Activated CD4-positive, alpha-beta T cell treated with anti-CD3 and anti-CD28 coated beads, Interleukin-2, amount 50 U/mL, for 24 hours (primary cell): Measurements from ENCODE around the gene CST2.
A peak's percentile ranks its signal among the peaks of the same experiment; 100 is the strongest.
"Not testable (repeated sequence)": the region's sequence is repeated elsewhere in the genome, so short reads cannot be mapped to it uniquely, and the experiment has no call there.

Experiments
- DNase-seq, 2 donors: peaks; one replicate each; pipeline ENCODE4 v3.0.0-alpha.2; 2020; ENCODE audit warnings: low read depth in 1 of 2, low spot score in 1 of 2

CST2 gene

DNA sequence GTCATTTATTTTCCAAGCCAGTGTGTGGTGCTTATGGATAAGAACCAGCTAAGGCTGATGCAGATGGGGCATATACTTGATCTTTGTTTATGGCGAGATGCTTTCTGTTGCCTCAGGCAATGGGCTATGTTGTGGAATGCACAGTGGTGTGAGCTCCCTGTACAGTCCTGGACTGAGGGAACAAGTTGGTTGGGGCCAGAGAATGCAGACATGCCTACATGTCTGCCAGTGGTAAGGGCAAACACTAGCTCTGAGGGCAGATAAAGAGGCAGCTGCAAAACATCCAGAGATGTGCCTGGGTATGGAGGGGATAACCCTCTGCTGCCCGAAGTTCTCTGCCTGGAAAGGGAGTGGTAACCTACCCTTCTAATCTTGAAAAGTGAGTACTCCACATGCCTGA lies 16.2 kb downstream of the CST2 start:
- DNase-seq = not testable (repeated sequence)

DNA sequence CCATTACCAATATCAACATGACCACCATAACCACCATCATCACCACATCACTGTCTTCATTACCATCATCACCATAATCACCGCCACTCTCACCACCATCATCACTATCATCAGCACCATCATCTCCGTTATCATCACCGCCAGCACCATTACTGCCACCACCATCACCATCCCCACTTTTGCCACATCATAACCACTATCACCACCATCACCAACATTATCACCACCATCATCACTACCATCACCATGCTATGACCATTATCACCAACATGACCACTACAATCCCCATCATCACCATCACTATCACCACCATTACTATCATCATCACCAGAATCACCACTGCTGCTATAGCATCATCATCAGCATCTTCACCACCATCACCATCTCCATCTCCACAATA lies 25.7 kb downstream of the CST2 start:
- no peak for DNase-seq

DNA sequence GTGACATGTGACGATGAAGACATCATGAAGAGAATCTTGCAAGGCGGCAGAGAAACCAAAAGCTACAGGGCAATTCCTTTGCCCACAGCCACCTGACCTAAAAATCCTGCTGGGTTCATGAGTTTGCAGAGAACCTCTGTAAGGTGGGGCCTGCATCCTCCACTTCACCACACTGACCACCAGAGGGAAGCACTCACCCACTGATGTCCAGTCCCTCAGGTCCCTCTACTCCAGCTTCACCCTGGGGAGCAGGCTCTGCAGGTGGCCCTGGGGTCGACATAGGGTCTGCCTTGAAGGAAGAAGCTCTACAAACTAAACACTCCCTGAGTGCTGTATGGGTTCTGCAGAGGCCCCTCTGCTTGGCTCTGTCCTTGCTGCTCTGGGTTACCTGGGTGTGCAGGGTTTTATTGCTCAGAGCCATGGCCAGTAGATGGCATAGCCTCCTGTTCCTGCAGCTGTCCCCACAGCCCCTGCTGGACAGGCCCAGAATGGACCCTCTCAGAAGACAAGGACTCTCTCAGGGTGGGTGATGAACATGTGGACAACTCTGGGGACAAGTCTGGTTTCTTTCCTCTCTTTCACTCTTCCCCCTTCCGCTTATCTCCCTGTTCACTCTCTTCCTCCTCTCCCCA lies 27.2 kb downstream of the CST2 start:
- peak in 1 of 2 donors; percentile 2 for DNase-seq

DNA sequence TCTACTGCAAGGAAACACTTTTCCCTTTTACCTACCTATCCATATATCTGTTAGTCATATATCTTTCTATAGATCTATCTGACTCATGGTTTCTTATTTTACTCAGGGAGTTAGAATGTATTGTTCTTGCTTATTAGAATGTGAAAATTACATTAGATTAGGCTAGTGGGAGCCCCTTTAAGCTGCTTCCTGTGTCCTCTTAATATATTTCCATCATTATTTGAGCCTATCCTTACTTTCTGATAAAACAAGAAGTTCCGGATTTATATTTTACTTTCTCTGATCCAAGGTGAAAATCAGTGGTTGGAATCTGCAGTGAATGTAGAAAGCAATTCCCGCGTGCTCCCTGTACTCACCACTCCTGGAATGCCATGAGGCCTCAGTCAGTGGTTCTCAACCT lies 31.0 kb downstream of the CST2 start:
- no peak for DNase-seq

DNA sequence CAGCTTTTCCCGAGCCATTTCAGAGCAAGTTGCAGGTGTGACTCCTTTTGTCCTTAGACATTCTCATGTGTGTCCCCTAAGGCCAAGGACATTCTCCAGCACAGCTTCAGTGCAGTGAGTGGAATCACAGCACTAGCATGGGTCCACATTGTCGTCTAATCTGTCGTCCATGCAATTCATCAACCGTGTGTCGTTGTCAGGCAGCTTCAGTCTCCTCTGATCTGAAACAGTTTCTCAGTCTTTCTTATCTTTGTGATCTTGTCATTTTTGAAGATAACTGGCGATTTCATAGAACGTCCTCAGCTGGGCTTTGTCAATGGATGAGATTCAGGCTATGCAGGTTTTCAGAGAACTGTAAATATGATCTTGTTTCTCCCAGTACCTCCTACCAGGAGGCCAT lies 31.7 kb downstream of the CST2 start:
- no peak for DNase-seq

DNA sequence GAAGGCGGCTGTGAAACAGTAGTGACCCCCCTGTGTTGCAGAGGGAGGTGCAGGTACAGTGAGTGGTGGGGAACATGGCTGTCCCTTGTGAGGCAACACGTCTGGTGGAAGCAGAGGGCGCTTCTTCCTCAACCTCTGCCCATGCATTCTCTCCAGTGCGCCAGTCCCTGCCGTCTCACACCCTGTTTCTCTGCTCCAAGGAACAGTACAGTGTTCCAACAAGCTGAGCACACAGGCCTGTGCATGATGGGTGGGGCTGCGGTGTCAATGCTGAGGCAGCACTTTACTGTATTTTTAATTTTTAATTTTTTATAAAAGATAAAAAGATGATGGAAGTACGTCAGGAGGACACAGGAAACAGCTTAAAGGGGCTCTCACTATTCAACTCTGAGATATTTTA lies 32.5 kb downstream of the CST2 start:
- DNase-seq = no peak

DNA sequence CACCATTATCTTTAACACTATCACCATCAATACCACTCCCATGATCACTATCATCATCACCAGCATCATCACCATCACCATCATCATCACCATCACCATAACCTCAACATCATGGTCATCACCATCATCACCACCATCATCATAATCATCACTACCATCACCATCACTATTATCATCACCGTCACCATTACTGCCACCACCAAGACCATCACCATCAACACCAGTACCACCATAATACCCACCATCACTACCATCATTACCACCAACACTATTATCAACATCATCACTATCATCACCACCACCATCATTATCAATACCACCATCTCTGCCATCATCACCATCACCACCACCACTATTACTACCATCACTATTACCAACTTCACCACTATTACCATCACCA lies 43.1 kb downstream of the CST2 start:
- no peak for DNase-seq

DNA sequence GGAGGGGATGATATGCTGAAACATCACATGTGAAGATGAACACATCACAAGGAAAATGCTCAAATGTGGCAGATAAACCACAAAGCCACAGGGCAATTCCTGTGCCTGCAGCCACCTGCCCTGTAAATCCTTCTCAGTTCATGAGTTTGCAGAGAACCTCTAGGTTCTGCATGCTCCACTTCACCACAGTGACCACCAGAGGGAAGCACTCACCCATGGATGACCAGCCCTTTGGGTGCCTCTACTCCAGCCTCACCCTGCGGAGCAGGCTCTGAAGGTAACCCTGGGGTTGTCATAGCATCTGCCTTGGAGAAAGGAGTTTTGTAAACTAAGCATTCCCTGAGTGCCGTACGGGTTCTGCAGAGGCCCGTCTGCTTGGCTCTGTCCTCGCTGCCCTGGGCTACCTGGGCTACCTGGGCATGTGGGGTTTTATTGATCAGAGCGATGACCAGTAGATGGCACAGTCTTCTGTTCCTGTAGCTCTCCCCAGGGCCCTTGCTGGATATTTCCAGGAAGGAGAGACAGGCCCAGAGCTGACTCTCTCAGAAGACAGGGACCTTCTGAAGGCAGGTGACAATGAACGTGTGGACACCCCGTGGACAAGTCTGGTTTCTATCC lies 44.1 kb downstream of the CST2 start:
- DNase-seq = no peak

DNA sequence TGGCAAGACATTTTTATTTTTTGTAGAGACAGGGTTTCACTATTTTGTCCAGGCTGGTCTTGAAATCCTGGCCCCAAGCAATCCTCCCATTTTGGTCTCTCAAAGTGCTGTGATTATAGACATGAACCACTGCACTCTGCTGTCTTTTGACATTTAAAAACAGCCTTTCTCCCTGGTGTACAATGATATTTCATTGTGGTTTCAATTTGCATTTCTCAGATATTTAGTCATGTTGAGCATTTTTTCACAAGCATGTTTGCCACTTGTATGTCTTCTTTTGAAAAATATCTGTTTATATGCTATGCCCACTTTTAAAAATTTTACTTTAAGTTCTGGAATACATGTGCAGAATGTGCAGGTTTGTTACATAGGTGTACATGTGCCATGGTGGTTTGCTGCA lies 47.9 kb downstream of the CST2 start:
- DNase-seq = not testable (repeated sequence)

DNA sequence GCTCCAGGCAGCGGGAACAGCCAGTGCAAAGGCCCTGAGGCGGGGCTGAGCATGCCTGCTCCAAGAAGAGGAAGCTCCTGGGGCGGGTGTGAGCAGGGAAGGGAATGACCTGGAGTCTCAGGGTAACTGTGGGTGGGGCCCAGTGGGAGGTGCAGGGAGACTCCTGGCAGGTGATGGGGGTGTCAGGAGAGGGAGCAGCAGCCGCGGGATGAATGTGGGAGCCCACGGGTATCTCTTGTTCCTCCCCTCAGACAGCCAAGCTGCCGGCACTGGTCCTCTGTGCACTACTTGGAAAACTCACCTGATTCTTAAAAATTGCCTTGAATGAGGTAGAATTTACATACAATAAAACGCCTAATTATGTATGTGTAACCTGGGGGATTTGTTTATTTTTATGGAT lies 49.1 kb downstream of the CST2 start:
- DNase-seq = not testable (repeated sequence)

DNA sequence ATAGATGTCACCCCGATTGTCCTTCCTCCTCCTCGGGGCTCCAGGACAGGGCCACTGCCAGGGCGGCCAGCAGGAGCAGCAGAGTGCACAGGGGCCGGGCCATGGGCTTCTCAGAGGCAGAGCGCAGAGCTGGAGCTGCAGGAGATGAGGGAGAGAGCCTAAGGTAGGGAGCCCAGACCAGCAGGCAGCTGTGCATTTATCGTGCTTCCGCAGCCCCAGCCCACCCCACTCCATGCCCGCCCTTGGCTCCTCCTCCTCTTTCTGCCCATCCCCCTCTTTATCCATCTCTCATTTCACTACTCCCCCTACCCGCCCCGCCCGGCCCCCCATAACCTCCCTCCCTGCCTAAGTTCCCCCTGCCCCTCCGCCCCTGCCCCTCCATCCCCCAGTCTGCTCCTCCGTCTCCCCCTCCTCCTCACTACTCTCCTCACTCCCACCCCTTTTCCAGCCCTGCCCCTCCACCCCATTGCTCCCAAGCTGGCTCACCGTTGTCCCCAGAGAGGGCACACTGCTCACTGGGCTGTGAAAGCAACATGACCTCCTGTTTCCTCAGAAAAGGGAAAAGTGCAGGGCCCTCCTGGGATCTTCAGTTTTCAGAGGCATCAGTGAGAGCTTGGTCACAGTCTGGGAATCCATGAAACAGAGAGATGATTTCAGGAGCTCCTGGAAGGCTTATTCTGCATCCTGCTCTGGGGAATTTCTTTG lies 50.3 kb downstream of the CST2 start:
- no peak for DNase-seq

DNA sequence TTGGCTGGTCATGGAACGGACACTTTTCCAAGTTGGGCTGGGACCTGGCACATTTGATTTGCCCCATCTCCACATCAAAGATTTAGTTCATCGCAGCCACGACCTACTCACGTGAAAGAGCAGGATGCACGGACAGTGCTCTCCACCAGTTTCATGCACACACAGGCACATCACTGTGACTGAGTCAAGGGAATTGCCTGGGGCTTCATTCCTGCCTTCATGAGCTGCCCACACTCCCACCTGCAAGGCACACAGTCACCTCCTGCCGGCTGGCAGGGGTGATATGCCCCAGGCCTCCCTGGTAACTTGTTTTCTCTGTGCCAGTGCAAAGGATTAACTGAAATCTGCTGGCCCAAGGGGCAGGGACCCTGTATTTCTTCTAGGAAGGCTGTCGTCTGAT lies 52.4 kb downstream of the CST2 start:
- DNase-seq = no peak
